ENCODE results near the gene FOXJ2. TPM values are rescaled to one million over a fixed set of nuclear protein-coding genes. Genes with fewer than 3 reads are reported as not detected.

Gene FOXJ2
- total RNA-seq, 1 experiment from 2014 or later: 30.3 TPM

GRCh38 chr12:8047842-8048241 is 15.3 kb downstream of the FOXJ2 start:
- Histone ChIP-seq H3K27me3 (ENCODE audit: insufficient read depth, low read depth) (no peaks in the 10 kb centered on the region), H3K79me2 (ENCODE audit: low read depth) (no peaks in the 10 kb centered on the region), H3K9me2 (ENCODE audit: insufficient read depth) (no peaks in the 10 kb centered on the region), H3F3A (ENCODE audit: insufficient read depth, low read depth) (peaks cover 6% of the 10 kb centered on the region), H3K4me2 (no peak overlapping the region), H3K36me3 (ENCODE audit: low read depth) (peaks cover 14% of the 10 kb centered on the region; the same call in 1 of the 2 replicates), H3K4me1 (replicated peaks; ENCODE audit: insufficient read depth) (no peaks in the 10 kb centered on the region), H3K27ac (no peak overlapping the region), H4K20me1 (ENCODE audit: insufficient read depth) (0 out of 2 replicates have a peak, but pooled peaks cover 5% of the 10 kb centered on the region), H3K4me3 (no peak overlapping the region), H3K9me3 (ENCODE audit: insufficient read depth, low read depth) (no peaks in the 10 kb centered on the region), H2AFZ (no peak overlapping the region)
- POLR2A ChIA-PET (ENCODE audit: unreplicated experiment): interaction anchor here (0.6 kb wide), 1 partner anchor 89 kb away, joined by 4 read pairs; no protein-coding TSS in a partner anchor
- BruUV-seq (replicated peaks): no TSS peak
- no peak for DNase-seq
- TF ChIP-seq CTCF (conservative IDR thresholded peaks at IDR 0.05) (no peak), EZH2 (IDR thresholded peaks at IDR 0.05; ENCODE audit: low read depth) (no peak)
- intact Hi-C loops (cut with micrococcal nuclease; ENCODE audit: unreplicated experiment): no loop called here
- CTCF ChIA-PET: interaction anchor here (0.5 to 0.6 kb wide), 2 partner anchors 130 to 179 kb away, joined by 4 to 9 read pairs; no protein-coding TSS in a partner anchor

GRCh38 chr12:8048906-8049305 is 16.4 kb downstream of the FOXJ2 start:
- no peak for DNase-seq
- Histone ChIP-seq H3K4me3 (no peak overlapping the region), H3K4me2 (no peak overlapping the region), H3K9me3 (ENCODE audit: insufficient read depth, low read depth) (no peaks in the 10 kb centered on the region), H3F3A (ENCODE audit: insufficient read depth, low read depth) (peaks cover 6% of the 10 kb centered on the region), H3K9me2 (ENCODE audit: insufficient read depth) (no peaks in the 10 kb centered on the region), H3K4me1 (replicated peaks; ENCODE audit: insufficient read depth) (no peaks in the 10 kb centered on the region), H4K20me1 (ENCODE audit: insufficient read depth) (0 out of 2 replicates have a peak, but pooled peaks cover 5% of the 10 kb centered on the region), H3K27ac (no peak overlapping the region), H3K36me3 (ENCODE audit: low read depth) (peaks cover 14% of the 10 kb centered on the region; the same call in 1 of the 2 replicates), H3K27me3 (ENCODE audit: insufficient read depth, low read depth) (no peaks in the 10 kb centered on the region), H2AFZ (no peak overlapping the region), H3K79me2 (ENCODE audit: low read depth) (no peaks in the 10 kb centered on the region)
- ChIA-PET POLR2A (ENCODE audit: unreplicated experiment) (no interaction called here), CTCF (interaction anchor here (0.6 kb wide), 1 partner anchor 36 kb away, joined by 3 read pairs; no protein-coding TSS in a partner anchor)
- BruUV-seq (replicated peaks): no TSS peak
- intact Hi-C loops (cut with micrococcal nuclease; ENCODE audit: unreplicated experiment): no loop called here
- no peak for TF ChIP-seq EZH2 (IDR thresholded peaks at IDR 0.05; ENCODE audit: low read depth)
- TF ChIP-seq CTCF (conservative IDR thresholded peaks at IDR 0.05): no peak

- no peaks in the 10 kb centered on the region for H3K27me3 ChIP-seq (ENCODE audit: insufficient read depth, low read depth)
- POLR2A ChIA-PET (ENCODE audit: unreplicated experiment): interaction anchor here (0.6 kb wide), 1 partner anchor 188 kb away, joined by 22 read pairs; no protein-coding TSS in a partner anchor
- H3K4me1 ChIP-seq (replicated peaks; ENCODE audit: insufficient read depth): no peaks in the 10 kb centered on the region
These were observed 18.2 kb downstream of the FOXJ2 start for GRCh38 chr12:8050600-8051250.

More at GRCh38 chr12:8050600-8051250, 18.2 kb downstream of the FOXJ2 start:
- no peaks in the 10 kb centered on the region for H3K9me3 ChIP-seq (ENCODE audit: insufficient read depth, low read depth)
- intact Hi-C loops (cut with micrococcal nuclease; ENCODE audit: unreplicated experiment): no loop called here
- no peaks in the 10 kb centered on the region for H3K79me2 ChIP-seq (ENCODE audit: low read depth)
- no peak overlapping the region for H2AFZ ChIP-seq
- no peak for DNase-seq
- no peak overlapping the region for H3K4me3 ChIP-seq
- H3K4me2 ChIP-seq: no peak overlapping the region
- no peak overlapping the region for H3K27ac ChIP-seq
- H4K20me1 ChIP-seq (ENCODE audit: insufficient read depth): 0 out of 2 replicates have a peak, but pooled peaks cover 5% of the 10 kb centered on the region
- H3F3A ChIP-seq (ENCODE audit: insufficient read depth, low read depth): peaks cover 2% of the 10 kb centered on the region
- no peaks in the 10 kb centered on the region for H3K9me2 ChIP-seq (ENCODE audit: insufficient read depth)
- CTCF ChIA-PET: no interaction called here
- peaks cover 14% of the 10 kb centered on the region; the same call in 1 of the 2 replicates for H3K36me3 ChIP-seq (ENCODE audit: low read depth)
- no TSS peak for BruUV-seq (replicated peaks)
- no peak for TF ChIP-seq EZH2 (IDR thresholded peaks at IDR 0.05; ENCODE audit: low read depth)
- no peak for TF ChIP-seq CTCF (conservative IDR thresholded peaks at IDR 0.05)

Data from PC-9 (cell line).